ENCODE results near the gene EIF1. TPM values are rescaled to one million over a fixed set of nuclear protein-coding genes. Genes with fewer than 3 reads are reported as not detected.
A peak's percentile ranks its signal among the peaks of the same experiment; 100 is the strongest.

Gene EIF1
- total and polyA plus RNA-seq, 9 donors: 270 to 1,340 (median 813) TPM

DNA sequence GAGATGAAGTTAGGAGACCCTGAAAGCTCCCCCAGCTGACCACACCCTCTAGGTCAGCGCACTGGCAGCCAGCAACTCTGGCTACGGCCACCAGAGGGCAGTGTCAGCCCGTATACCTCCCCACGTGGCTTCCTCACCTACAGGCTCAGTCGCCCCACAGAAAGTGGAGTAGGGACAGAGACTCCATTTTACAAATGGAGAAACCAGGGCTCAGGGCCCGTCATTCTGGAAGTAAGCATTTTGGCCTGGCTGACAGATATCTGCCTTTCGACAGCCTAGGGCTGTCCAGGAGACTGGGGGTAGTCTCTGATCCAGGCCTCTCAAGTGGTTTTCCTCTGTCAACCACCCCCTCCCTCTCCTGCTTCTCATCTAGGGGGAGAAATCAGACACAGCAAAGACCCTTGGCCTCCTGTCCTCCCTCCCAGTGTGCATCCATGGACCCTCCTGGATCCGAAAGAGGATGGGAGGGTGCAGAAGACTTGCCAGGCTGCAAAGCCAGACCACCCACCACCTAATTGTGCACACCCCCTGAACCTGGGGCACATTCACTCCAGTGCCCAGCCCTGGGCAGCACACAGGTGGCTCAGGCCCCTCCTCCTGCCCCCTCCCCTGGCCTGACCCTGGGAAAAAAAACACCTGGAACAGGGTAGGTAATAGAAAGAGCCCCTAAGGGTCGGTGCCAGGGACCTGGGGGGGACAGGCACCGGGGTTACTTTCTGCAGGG, 49.6 kb downstream of the EIF1 start:
- intact Hi-C loops (cut with DNase I): loop anchor here in 3 of 4 donors (1.0 to 2.0 kb wide), 2 partner anchors 63 kb away; no protein-coding TSS in a partner anchor

DNA sequence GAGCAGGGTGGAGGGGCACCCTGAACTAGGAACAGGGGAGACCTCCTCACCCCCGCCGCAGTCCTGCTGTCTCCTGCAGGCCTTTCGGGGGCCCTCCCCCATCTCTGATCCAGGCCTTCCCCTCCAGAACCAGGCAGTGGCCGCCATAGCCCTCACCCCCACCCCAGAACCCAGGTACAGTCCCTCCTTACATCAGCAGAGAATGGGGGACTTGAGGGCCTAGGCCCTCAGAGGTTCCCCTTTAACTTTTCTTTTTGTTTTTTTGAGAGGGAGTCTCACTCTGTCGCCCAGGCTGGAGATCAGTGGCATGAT, 50.1 kb downstream of the EIF1 start:
- TF ChIP-seq, protein P1, sequence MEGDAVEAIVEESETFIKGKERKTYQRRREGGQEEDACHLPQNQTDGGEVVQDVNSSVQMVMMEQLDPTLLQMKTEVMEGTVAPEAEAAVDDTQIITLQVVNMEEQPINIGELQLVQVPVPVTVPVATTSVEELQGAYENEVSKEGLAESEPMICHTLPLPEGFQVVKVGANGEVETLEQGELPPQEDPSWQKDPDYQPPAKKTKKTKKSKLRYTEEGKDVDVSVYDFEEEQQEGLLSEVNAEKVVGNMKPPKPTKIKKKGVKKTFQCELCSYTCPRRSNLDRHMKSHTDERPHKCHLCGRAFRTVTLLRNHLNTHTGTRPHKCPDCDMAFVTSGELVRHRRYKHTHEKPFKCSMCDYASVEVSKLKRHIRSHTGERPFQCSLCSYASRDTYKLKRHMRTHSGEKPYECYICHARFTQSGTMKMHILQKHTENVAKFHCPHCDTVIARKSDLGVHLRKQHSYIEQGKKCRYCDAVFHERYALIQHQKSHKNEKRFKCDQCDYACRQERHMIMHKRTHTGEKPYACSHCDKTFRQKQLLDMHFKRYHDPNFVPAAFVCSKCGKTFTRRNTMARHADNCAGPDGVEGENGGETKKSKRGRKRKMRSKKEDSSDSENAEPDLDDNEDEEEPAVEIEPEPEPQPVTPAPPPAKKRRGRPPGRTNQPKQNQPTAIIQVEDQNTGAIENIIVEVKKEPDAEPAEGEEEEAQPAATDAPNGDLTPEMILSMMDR (IDR thresholded peaks at IDR 0.05): no peak
- no peak for TF ChIP-seq POLR2A (IDR thresholded peaks at IDR 0.05)
- no peak for TF ChIP-seq EP300 (IDR thresholded peaks at IDR 0.05)
- no peak for DNase-seq
- H3K9me3 ChIP-seq: no peaks in the 10 kb centered on the region
- H3K4me1 ChIP-seq (ENCODE audit: insufficient read depth): peaks cover 4% of the 10 kb centered on the region
- intact Hi-C loops (cut with DNase I): loop anchor here in 3 of 4 donors (1.0 to 2.0 kb wide), 2 partner anchors 62 to 63 kb away; no protein-coding TSS in a partner anchor
- no peak overlapping the region for H3K27ac ChIP-seq
- H3K27me3 ChIP-seq: no peaks in the 10 kb centered on the region
- 91 to 100% (median 97%) methylated on average over 5 of the region's 5 CpGs for whole genome bisulfite sequencing, 3 donors
- no peak overlapping the region for H3K4me3 ChIP-seq
- H3K36me3 ChIP-seq: no peaks in the 10 kb centered on the region

More for the DNA sequence above, 49.6 kb downstream of the EIF1 start:
- no peak overlapping the region for H3K27ac ChIP-seq
- 28 to 33% (median 30%) methylated on average over 10 of the region's 10 CpGs for whole genome bisulfite sequencing, 3 donors
- peaks cover 4% of the 10 kb centered on the region for H3K4me1 ChIP-seq (ENCODE audit: insufficient read depth)
- peak; percentile 69 to 89 (median 84) for DNase-seq
- TF ChIP-seq, protein P1 (IDR thresholded peaks at IDR 0.05): peak; percentile 97 to 99 (median 98)
- TF ChIP-seq EP300 (IDR thresholded peaks at IDR 0.05) (no peak), POLR2A (IDR thresholded peaks at IDR 0.05) (no peak)
- H3K9me3 ChIP-seq: no peaks in the 10 kb centered on the region
- no peaks in the 10 kb centered on the region for H3K27me3 ChIP-seq
- no peak overlapping the region for H3K4me3 ChIP-seq
- no peaks in the 10 kb centered on the region for H3K36me3 ChIP-seq

DNA sequence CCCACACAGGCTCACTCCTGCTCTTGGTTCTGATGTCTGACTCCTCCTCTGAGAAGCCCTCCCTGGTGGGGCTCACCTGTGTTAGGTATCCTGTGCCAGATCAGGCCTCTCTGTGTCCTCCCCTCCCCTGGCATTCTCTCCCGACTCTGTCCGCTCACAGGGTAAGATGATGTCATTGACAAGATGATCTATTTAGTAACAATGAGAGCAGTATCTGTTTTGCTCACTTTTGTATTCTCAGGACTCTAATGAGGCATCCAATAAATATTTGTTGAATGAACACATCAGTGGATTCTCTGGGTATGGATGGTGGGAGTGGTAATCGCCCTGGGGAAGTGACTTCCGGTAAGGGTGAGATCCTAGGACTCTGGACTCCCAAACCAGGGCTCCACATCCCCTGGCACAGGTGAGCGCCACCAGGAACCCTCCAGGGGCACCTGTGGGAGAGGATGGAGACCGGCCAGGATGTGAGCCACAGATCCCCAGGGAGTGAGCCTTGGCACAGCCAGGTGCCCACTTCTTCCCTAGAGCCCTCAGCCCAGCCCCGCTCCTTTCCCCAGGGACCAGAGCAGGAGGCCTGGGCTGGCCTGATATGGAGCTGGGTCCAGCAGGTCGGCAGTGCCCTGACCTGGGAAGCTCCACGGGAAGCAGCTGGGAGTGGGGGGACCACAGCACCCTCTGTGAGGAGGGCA, 51.1 kb downstream of the EIF1 start:
- no peaks in the 10 kb centered on the region for H3K9me3 ChIP-seq
- 65 to 75% (median 74%) methylated on average over 9 of the region's 9 CpGs for WGBS, 3 donors
- intact Hi-C loops (cut with DNase I): loop anchor here in 2 of 4 donors (2.0 kb wide), 1 partner anchor 61 kb away; no protein-coding TSS in a partner anchor
- no peak overlapping the region for H3K27ac ChIP-seq
- H3K27me3 ChIP-seq: no peaks in the 10 kb centered on the region
- H3K36me3 ChIP-seq: no peaks in the 10 kb centered on the region
- DNase-seq: no peak
- peaks cover 1% of the 10 kb centered on the region for H3K4me1 ChIP-seq (ENCODE audit: insufficient read depth)
- TF ChIP-seq, protein P1 (IDR thresholded peaks at IDR 0.05): no peak
- no peak for TF ChIP-seq POLR2A (IDR thresholded peaks at IDR 0.05)
- no peak for TF ChIP-seq EP300 (IDR thresholded peaks at IDR 0.05)
- H3K4me3 ChIP-seq: no peak overlapping the region

DNA sequence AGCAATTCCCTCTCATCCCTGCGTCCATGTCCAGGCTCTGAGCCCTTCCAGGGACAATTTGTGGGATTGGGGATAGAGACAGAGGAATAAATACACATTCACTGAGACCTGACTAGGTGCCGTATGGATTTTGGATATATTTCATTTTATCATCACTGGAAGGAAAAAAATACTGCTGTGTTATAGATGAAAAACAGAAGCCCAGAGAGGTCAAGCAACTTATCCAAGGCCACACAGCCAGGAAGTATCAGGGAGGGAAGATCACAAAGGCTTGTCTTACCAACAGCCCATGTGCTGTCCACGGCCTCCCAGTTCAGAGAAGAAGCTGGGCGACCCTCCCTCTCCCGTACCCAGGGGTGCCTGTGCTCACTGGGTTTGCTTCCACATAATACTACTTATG, 51.8 kb downstream of the EIF1 start:
- TF ChIP-seq, protein P1 (IDR thresholded peaks at IDR 0.05): no peak
- TF ChIP-seq EP300 (IDR thresholded peaks at IDR 0.05): no peak
- no peak for TF ChIP-seq POLR2A (IDR thresholded peaks at IDR 0.05)
- intact Hi-C loops (cut with DNase I): no loop called here

More for the DNA sequence above, 51.8 kb downstream of the EIF1 start:
- no peaks in the 10 kb centered on the region for H3K36me3 ChIP-seq
- DNase-seq: no peak
- H3K4me1 ChIP-seq (ENCODE audit: insufficient read depth): no peaks in the 10 kb centered on the region
- H3K9me3 ChIP-seq: no peaks in the 10 kb centered on the region
- H3K4me3 ChIP-seq: no peak overlapping the region
- H3K27me3 ChIP-seq: no peaks in the 10 kb centered on the region
- no peak overlapping the region for H3K27ac ChIP-seq
- 91 to 94% (median 91%) methylated on average over 5 of the region's 5 CpGs for WGBS, 3 donors
